Activated naive CD4-positive, alpha-beta T cell treated with anti-CD3 and anti-CD28 coated beads for 36 hours (primary cell): Measurements from ENCODE around the gene PLEKHJ1. TPM values are rescaled to one million over a fixed set of nuclear protein-coding genes. Genes with fewer than 3 reads are reported as not detected.

Experiments used
- CTCF ChIA-PET: fragments of 350-600 bp; sonication (Branson Sonifier 250); formaldehyde crosslinking; loops from one replicate; lab custom pipeline; 2021; ENCODE audit warnings: antibody characterized with exemption; lab: Charles Lee
- DNase-seq: peaks from one replicate; pipeline ENCODE4 v3.0.0-alpha.2; 2020
- H3K27ac Mint-ChIP-seq: one replicate; pipeline ENCODE4 v1.8.0; 2021; ENCODE audit warnings: mild to moderate bottlenecking, mixed read lengths
- H3K27me3 Mint-ChIP-seq: one replicate; pipeline ENCODE4 v1.8.0; 2021; ENCODE audit warnings: low read depth, mixed read lengths
- H3K36me3 Mint-ChIP-seq: one replicate; pipeline ENCODE4 v1.8.0; 2021; ENCODE audit warnings: low read depth, mixed read lengths
- H3K4me1 Mint-ChIP-seq: one replicate; pipeline ENCODE4 v1.8.0; 2021; ENCODE audit warnings: low read depth, mixed read lengths
- H3K4me3 Mint-ChIP-seq: one replicate; pipeline ENCODE4 v1.8.0; 2021; ENCODE audit warnings: mild to moderate bottlenecking, moderate library complexity, mixed read lengths
- H3K9me3 Mint-ChIP-seq: one replicate; pipeline ENCODE4 v1.8.0; 2021; ENCODE audit warnings: mixed read lengths
- intact Hi-C: fragments of 100-400 bp; cut with micrococcal nuclease; formaldehyde crosslinking; loops from one replicate; pipeline ENCODE4 v1.15.1; 2023
- total RNA-seq, 2 experiments: library from RNA; stranded (reverse); gene quantifications; one replicate each; pipeline ENCODE4 v1.2.3, GENCODE V29; 2021

The PLEKHJ1 gene
- total RNA-seq, 2 experiments from 2014 or later, result 56.9 to 60.6 TPM

DNA sequence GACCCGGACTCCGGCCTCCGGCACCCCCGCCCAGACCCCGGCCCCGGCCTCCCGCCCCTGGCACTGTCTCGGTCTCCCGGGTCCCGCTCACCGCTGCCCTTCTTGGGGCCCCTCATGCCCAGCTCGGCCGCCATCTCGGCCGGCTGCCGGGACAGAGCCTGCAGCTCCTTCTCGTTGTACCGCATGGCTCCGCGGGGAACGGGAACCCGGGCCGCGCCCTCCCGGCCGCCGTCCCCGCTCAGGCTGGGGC lies 140 bp downstream of the PLEKHJ1 start:
- Mint-ChIP-seq H3K4me3 (peak overlapping the region; percentile 99), H3K4me1 (peaks cover 59% of the 10 kb centered on the region), H3K27me3 (no peaks in the 10 kb centered on the region), H3K9me3 (no peaks in the 10 kb centered on the region), H3K36me3 (peaks cover 42% of the 10 kb centered on the region), H3K27ac (peak overlapping the region; percentile 98)
- CTCF ChIA-PET, result interaction anchor here (0.6 to 1.6 kb wide), 7 partner anchors 28 to 157 kb away, joined by 3 to 5 read pairs (median 4); no protein-coding TSS in a partner anchor
- no peak for DNase-seq
- intact Hi-C loops, result loop anchor here (1.0 to 10.0 kb wide), 13 partner anchors 22 to 547 kb away; partner anchors contain the start of genes ADAT3, BTBD2, IZUMO4 and LSM7

DNA sequence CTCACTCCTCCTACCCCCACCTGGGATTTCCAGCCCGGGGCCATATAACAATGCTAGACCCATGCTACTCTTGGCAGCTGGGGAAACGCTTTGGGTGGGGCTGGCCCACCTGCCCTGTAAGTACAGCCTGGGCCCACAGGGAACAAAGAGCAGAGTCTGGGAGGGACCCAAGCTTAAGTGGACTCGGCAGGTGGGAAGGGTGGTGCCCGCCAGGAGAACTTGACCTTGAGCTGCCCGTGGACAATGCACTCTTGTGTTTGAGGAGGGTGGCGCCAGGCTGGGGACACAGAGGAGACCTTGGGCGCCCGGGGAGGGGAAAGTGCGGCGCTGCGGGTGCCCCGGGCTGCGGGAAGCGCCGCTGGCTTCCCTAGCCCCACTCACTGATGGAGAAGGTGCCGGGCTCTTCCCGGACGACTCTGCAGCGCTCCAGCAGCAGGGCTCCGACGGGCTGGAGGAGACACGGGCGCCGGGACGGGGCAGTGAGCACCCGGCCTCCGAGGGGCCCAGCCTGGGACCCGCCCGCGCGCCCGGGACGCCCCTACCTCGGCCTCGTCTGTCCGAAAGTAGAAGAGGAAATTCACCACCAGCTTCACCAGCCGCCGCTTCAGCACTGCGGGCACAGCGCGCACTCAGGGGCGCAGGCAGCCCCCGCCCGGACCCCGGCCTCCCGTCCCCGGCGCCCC lies 607 bp downstream of the PLEKHJ1 start:
- peaks cover 54% of the 10 kb centered on the region for H3K4me1 Mint-ChIP-seq
- no peaks in the 10 kb centered on the region for H3K27me3 Mint-ChIP-seq
- peaks cover 40% of the 10 kb centered on the region for H3K36me3 Mint-ChIP-seq
- H3K4me3 Mint-ChIP-seq, result peak overlapping the region; percentile 99
- no peaks in the 10 kb centered on the region for H3K9me3 Mint-ChIP-seq
- CTCF ChIA-PET, result interaction anchor here (0.6 to 1.6 kb wide), 7 partner anchors 28 to 158 kb away, joined by 3 to 5 read pairs (median 4); no protein-coding TSS in a partner anchor
- intact Hi-C loops, result loop anchor here (1.0 to 10.0 kb wide), 13 partner anchors 23 to 548 kb away; partner anchors contain the start of genes ADAT3, BTBD2, IZUMO4 and LSM7
- H3K27ac Mint-ChIP-seq, result peak overlapping the region; percentile 75
- no peak for DNase-seq

DNA sequence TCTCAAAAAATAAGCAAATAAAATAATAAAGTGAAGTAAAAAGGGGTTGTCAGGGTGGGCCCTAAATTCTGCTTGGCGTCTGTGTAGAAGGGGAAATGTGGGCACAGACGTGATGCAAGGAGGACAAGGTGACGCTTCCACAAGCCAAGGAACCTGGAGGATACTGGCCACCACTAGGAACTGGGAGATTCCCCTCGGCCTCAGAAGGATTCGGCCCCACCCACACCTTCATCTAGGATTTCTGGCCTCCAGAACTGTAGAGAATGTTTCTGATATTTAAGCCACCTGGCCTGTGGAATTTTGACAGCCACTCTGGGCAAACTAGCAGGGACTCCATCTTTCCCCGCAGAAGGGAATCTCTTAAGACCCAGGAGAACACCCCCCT lies 1.1 kb downstream of the PLEKHJ1 start:
- H3K36me3 Mint-ChIP-seq, result peaks cover 35% of the 10 kb centered on the region
- H3K4me3 Mint-ChIP-seq, result peak overlapping the region; percentile 99
- H3K27ac Mint-ChIP-seq, result peak overlapping the region; percentile 75
- no peaks in the 10 kb centered on the region for H3K9me3 Mint-ChIP-seq
- H3K27me3 Mint-ChIP-seq, result no peaks in the 10 kb centered on the region
- CTCF ChIA-PET, result interaction anchor here (1.1 to 1.6 kb wide), 3 partner anchors 83 to 158 kb away, joined by 3 to 4 read pairs (median 4); no protein-coding TSS in a partner anchor
- intact Hi-C loops, result loop anchor here (5.0 to 10.0 kb wide), 2 partner anchors 220 to 377 kb away; partner anchors contain the start of gene BTBD2
- DNase-seq, result no peak
- peaks cover 49% of the 10 kb centered on the region for H3K4me1 Mint-ChIP-seq

DNA sequence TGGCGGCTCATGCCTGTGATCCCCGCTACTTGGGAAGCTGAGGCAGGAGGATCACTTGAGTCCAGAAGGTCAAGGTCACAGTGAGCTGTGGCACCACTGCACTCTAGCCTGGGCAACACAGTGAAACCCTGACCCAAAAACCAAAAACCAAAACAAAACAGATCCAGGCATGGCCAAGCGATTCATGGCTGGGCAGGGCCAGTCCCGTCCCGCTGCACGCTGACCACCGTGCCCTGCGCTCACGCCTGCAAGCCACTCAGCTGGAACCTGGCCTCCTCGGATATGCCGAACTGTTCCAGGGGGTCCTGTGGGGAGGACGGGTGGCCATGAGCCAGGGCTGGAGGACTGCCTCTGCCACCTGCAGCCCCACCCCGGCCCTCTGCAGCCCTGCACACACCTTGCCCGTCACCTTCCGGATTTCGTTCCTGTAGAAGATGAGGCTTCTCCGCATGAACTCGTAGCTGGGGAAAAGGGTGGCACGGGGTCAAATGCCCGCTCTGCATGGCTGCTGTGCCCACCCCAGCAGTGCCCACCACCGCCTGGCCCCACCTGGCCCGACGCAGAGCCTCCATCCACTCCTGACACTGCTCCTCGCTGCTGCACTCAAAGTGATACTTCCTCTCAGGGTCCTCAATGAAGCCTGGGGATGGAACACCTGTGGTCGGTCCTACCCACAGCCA lies 2.4 kb downstream of the PLEKHJ1 start:
- no peak for DNase-seq
- H3K36me3 Mint-ChIP-seq, result peaks cover 28% of the 10 kb centered on the region
- no peak overlapping the region for H3K27ac Mint-ChIP-seq
- intact Hi-C loops, result loop anchor here (10.0 kb wide), 1 partner anchor 219 kb away; the partner anchor contains the start of gene BTBD2
- H3K4me1 Mint-ChIP-seq, result peaks cover 38% of the 10 kb centered on the region
- no peaks in the 10 kb centered on the region for H3K27me3 Mint-ChIP-seq
- CTCF ChIA-PET, result no interaction called here
- no peaks in the 10 kb centered on the region for H3K9me3 Mint-ChIP-seq
- H3K4me3 Mint-ChIP-seq, result peak overlapping the region; percentile 99

DNA sequence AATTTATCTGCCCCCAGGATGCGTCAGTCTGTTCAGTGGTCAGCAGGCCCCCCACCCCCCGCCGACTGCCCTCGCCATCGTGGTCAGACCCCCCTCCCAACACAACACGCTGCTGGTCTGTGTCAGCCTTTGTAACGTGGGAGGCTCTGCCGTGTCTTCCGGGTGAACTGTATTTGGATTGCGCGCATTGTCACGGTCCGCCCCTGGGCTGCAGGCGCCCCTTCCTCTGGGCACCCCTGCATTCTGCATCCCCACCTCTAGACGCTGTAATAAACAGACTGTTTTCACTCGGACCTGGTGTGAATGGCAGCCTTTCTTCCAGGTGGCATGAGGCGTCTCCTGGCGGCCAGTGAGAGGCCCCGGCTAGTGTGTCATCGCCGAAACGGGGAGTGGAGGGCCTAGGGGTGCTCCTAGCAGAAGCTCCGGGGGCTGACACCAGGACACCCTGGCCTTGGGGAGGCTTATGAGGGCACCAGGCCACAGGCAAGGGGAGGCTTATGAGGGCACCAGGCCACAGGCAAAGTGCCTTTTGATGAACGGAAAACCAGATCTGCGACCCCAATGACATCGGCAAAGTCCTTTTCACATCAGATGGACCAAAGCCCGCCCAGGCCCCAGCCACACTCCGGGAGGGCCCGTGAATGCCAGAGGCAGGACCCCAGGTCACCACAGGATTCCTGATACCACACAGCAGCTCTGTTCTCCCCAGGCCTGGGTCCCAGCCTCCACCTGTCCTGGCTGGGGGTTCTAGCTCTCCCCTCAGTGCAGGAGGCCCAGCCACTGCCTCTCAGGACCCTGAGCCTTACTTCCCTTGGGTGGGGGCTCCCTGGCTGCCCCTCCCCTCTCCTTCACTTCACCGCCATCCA lies 3.6 kb downstream of the PLEKHJ1 start:
- H3K9me3 Mint-ChIP-seq, result no peaks in the 10 kb centered on the region
- DNase-seq, result no peak
- H3K4me1 Mint-ChIP-seq, result peaks cover 25% of the 10 kb centered on the region
- intact Hi-C loops, result loop anchor here (10.0 kb wide), 1 partner anchor 218 kb away; the partner anchor contains the start of gene BTBD2
- peaks cover 16% of the 10 kb centered on the region for H3K36me3 Mint-ChIP-seq
- no peaks in the 10 kb centered on the region for H3K27me3 Mint-ChIP-seq
- H3K27ac Mint-ChIP-seq, result no peak overlapping the region
- CTCF ChIA-PET, result no interaction called here
- H3K4me3 Mint-ChIP-seq, result no peak overlapping the region

DNA sequence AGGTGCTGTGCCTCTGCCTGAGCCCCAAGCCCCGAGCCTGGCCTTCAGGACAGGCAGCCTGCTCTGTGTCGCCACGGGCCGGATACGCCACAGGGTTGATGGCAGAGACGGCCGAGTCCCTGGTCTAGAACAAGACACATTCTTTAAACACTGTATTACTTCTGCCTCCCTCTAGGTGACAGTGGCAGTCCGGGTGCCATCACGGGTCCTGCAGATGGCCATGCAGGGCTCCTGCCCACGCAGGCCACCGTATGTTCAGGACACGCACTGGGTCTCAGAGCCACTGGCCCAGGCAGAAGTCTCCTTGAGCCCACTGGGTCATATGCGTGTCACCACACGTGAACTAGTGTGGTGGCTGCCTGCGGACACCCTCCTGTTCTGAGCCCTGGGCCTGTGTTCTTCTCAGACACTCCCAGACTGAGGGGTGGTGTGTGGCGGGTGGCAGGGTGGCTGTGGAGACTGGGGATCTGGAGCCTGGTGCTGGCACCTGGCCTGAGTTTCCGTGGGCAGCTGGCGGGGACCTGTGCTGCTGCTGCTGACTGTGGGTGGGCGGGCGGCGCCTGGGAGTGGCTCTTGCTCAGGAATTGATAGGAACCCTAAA lies 4.4 kb downstream of the PLEKHJ1 start:
- H3K27ac Mint-ChIP-seq, result peak overlapping the region; percentile 56

DNA sequence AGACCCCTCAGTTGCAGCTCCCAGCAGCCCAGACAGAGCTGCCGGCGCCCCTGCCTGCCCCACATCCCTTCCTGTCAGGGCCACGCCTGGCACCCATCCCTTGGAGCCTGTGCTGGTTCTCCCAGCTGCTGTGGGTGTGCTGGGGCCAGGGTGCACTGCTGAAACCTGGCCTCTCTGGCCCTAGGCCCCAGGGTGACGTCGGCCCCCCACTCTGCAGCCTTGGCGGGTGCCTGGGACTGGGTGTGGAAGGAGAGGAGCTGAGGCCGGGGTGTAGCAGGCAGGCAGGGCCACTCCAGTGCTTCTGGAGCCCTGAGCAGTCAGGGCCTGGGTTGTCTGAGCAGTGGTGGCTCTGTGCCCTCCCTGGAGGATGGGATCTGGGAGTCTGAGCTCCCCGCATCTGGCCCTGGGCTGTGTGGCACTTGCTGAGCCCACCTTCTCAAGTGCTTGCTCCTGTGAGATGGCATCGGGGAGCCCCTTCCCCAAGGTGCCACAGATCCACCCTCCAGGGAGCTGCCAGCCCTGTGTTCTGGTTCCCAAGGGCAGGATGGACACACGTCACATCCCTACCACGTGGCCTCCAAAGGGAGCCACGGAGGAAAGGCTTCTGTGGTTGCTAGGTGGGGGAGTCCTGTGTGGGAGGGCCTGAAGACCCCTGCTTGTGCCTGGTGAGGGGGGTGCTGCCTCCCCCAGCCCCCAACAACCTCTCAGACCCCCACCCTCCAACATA lies 5.2 kb downstream of the PLEKHJ1 start:
- peaks cover 20% of the 10 kb centered on the region for H3K4me1 Mint-ChIP-seq
- intact Hi-C loops, result loop anchor here (10.0 kb wide), 1 partner anchor 216 kb away; the partner anchor contains the start of gene BTBD2
- CTCF ChIA-PET, result interaction anchor here (0.6 to 0.9 kb wide), 2 partner anchors 29 to 161 kb away, joined by 3 to 4 read pairs; no protein-coding TSS in a partner anchor
- peaks cover 12% of the 10 kb centered on the region for H3K36me3 Mint-ChIP-seq
- H3K9me3 Mint-ChIP-seq, result no peaks in the 10 kb centered on the region
- DNase-seq, result no peak
- no peak overlapping the region for H3K4me3 Mint-ChIP-seq
- no peaks in the 10 kb centered on the region for H3K27me3 Mint-ChIP-seq
- H3K27ac Mint-ChIP-seq, result no peak overlapping the region

More for the DNA sequence above, 4.4 kb downstream of the PLEKHJ1 start:
- CTCF ChIA-PET, result interaction anchor here (0.6 to 0.9 kb wide), 2 partner anchors 28 to 160 kb away, joined by 3 to 4 read pairs; no protein-coding TSS in a partner anchor
- H3K36me3 Mint-ChIP-seq, result peaks cover 13% of the 10 kb centered on the region
- DNase-seq, result no peak
- H3K4me1 Mint-ChIP-seq, result peaks cover 23% of the 10 kb centered on the region
- H3K4me3 Mint-ChIP-seq, result no peak overlapping the region
- intact Hi-C loops, result loop anchor here (10.0 kb wide), 1 partner anchor 217 kb away; the partner anchor contains the start of gene BTBD2
- no peaks in the 10 kb centered on the region for H3K27me3 Mint-ChIP-seq
- no peaks in the 10 kb centered on the region for H3K9me3 Mint-ChIP-seq

DNA sequence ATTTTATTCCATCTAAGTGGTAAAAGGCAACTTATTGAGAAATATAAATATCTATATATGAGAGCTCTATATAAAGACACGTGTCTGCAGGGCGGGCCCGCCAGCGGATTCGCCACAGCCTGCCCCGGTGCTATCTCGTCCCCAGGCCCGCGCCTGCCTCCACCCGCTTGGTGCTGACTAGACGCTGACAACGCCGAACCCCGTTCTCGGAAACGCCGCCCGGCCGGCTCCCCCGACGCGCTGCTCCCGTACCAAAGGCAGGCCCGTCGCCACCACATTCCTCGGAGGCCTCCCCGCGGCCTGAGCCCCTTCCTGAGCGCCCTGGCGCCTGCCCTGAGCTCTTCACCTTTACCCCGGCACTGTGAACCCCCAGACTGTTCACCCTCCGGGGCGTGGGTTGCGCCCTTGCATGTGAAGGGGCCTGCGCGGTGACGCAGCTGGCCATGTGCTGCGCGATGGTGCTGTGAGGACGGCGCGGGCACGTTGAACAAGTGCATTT lies 6.0 kb downstream of the PLEKHJ1 start:
- intact Hi-C loops, result loop anchor here (10.0 kb wide), 1 partner anchor 215 kb away; the partner anchor contains the start of gene BTBD2
- Mint-ChIP-seq H3K27me3 (no peaks in the 10 kb centered on the region), H3K36me3 (peaks cover 16% of the 10 kb centered on the region), H3K4me1 (peaks cover 17% of the 10 kb centered on the region), H3K9me3 (no peaks in the 10 kb centered on the region), H3K4me3 (no peak overlapping the region), H3K27ac (no peak overlapping the region)
- no peak for DNase-seq
- CTCF ChIA-PET, result interaction anchor here (1.4 kb wide), 1 partner anchor 13 kb away, joined by 3 read pairs; no protein-coding TSS in a partner anchor

DNA sequence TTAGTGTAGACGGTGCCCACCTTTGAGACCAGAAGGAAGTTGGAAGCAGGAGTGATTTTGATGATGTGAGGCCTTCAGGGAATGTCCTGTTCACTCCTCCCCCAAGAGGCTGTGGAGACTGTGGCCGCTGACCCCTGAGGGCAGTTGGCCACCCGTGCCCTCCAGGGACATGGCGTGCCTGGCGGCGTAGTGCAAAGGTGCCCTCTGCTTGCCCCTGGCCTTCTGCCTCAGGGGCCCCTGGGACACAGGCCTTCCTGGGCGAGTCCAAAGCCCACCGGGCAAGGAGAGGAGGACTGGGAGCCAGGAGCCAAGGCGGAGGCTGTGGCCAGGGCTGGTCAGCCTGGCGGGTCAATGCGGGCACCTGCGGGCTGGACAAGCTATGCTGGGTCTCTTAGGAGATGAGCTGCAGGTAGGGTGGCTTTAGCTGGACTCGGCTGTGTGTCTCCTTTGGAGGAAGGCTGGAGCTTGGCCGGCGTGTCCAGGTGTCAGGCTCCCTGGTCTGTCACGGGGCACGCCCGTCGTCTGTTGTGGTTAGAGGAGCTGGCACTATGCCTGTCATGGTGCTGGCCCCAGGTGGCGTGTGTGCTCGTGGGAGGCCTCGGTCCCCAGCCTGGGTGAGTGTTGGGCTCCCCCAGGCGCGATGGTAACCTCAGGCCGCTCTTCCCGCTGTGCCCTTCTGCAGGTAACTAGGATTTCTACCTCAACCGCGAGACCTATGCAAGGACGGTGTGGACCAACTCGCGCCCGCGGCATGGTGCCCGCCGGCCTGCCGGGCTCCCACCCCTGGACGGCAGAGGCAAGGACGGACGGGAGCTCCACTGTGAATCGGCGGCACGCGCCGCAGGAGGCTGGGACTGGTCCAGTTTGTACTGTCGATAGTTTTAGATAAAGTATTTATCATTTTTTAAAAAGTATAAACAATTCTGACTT lies 6.8 kb downstream of the PLEKHJ1 start:
- DNase-seq, result no peak
- Mint-ChIP-seq H3K9me3 (no peaks in the 10 kb centered on the region), H3K27me3 (no peaks in the 10 kb centered on the region), H3K27ac (peak overlapping the region; percentile 46), H3K4me3 (no peak overlapping the region), H3K36me3 (peaks cover 21% of the 10 kb centered on the region), H3K4me1 (peaks cover 10% of the 10 kb centered on the region)
- CTCF ChIA-PET, result interaction anchor here (1.4 kb wide), 1 partner anchor 12 kb away, joined by 3 read pairs; no protein-coding TSS in a partner anchor
- intact Hi-C loops, result loop anchor here (10.0 kb wide), 1 partner anchor 215 kb away; the partner anchor contains the start of gene BTBD2
